Measurements from ENCODE around the gene AP5Z1. TPM values are rescaled to one million over a fixed set of nuclear protein-coding genes. Genes with fewer than 3 reads are reported as not detected.

Gene AP5Z1
- total RNA-seq, 1 experiment from 2014 or later, result 38.3 TPM

DNA sequence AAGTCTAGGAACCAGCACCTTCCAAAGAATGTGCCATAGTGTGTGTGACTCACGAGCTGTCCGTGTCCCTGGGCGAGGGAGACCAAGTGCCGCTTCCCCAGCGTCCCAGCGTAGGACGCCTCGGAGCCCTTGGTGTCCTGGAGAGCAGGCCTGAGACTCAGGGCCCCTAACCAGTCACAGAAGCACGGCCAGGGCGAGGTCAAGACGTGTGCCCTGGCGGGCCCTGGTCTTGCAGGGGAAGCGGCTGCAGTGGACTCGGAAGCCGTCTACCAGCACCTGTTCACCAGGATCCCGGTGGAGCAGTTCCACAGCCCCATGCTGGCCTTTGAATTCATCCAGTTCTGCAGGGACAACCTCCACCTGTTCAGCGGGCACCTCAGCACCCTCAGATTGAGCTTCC, 10.6 kb downstream of the AP5Z1 start:
- Mint-ChIP-seq H3K36me3 (ENCODE audit: insufficient read depth in 1 of 3, low read depth in 3 of 3) (peaks cover 7 to 27% (median 9%) of the 10 kb centered on the region in 3 experiments; a peak in 6 of 7 replicates), H3K9me3 (no peaks in the 10 kb centered on the region)

More for the DNA sequence above, 10.6 kb downstream of the AP5Z1 start:
- WGBS (ENCODE audit: extremely low coverage, insufficient read length, low lambda C conversion rate), result no CpG with 5 or more reads among the region's 17 CpGs
- H3T11ph ChIP-seq (ENCODE audit: low read length), result no peak overlapping the region
- no peak overlapping the region for H3K4ac ChIP-seq (ENCODE audit: low read depth, low read length)
- H3K23ac ChIP-seq (ENCODE audit: insufficient read length, low read depth, low read length), result no peak overlapping the region
- no peak overlapping the region for H2BK5ac ChIP-seq (ENCODE audit: insufficient read length, low read length)
- H4K8ac ChIP-seq (replicated peaks; ENCODE audit: insufficient read length, low read depth, low read length), result no peak overlapping the region
- no peaks in the 10 kb centered on the region for H3K27me3 ChIP-seq (ENCODE audit: insufficient read depth, low read length)
- no peak overlapping the region for H2BK20ac ChIP-seq (ENCODE audit: low read depth, low read length, poor library complexity, severe bottlenecking)
- H3K27ac ChIP-seq (ENCODE audit: insufficient read length, low read depth, low read length), result no peak overlapping the region
- no peak overlapping the region for H2BK12ac ChIP-seq (ENCODE audit: insufficient read length, low read depth, low read length)
- DNase-seq, result no peak
- H2AK5ac ChIP-seq (ENCODE audit: insufficient read length, low read length), result no peak overlapping the region
- no peaks in the 10 kb centered on the region for H3K79me1 ChIP-seq (ENCODE audit: insufficient read depth, low read depth, low read length, poor library complexity, severe bottlenecking)
- no peak overlapping the region for H3K56ac ChIP-seq (ENCODE audit: insufficient read length, low read depth, low read length)
- H2BK15ac ChIP-seq (ENCODE audit: low read depth, low read length), result no peak overlapping the region
- no peak overlapping the region for H4K91ac ChIP-seq (ENCODE audit: insufficient read length, low read depth, low read length)
- H2AFZ ChIP-seq (ENCODE audit: low read length), result no peak overlapping the region
- H2BK120ac ChIP-seq (ENCODE audit: low read depth, low read length, poor library complexity, severe bottlenecking), result no peak overlapping the region
- H3K14ac ChIP-seq (ENCODE audit: insufficient read depth, low read length), result no peak overlapping the region
- H4K5ac ChIP-seq (ENCODE audit: insufficient read length, low read depth, low read length), result no peak overlapping the region
- no peak overlapping the region for H3K27ac Mint-ChIP-seq
- H3K18ac ChIP-seq (ENCODE audit: insufficient read length, low read depth, low read length), result no peak overlapping the region
- TF ChIP-seq CTCF (conservative IDR thresholded peaks at IDR 0.05), result no peak
- H3K9me3 ChIP-seq (ENCODE audit: control insufficient read depth, low read depth, low read length), result no peaks in the 10 kb centered on the region
- no peaks in the 10 kb centered on the region for H4K20me1 ChIP-seq (ENCODE audit: control insufficient read depth, insufficient read depth, insufficient read length)
- no peak overlapping the region for H3K4me2 ChIP-seq (ENCODE audit: insufficient read depth, insufficient read length, low read length)
- H3K4me1 Mint-ChIP-seq, result no peaks in the 10 kb centered on the region
- H3K4me1 ChIP-seq (ENCODE audit: insufficient read depth, low read length), result no peaks in the 10 kb centered on the region
- no peak overlapping the region for H3K9ac ChIP-seq (ENCODE audit: extremely low read depth, insufficient read length, low read length)
- no peaks in the 10 kb centered on the region for H3K79me2 ChIP-seq (ENCODE audit: insufficient read depth, low read length)
- H3K4me3 Mint-ChIP-seq, result no peak overlapping the region
- H3K23me2 ChIP-seq (ENCODE audit: insufficient read length, low read depth, low read length, poor library complexity, severe bottlenecking), result no peaks in the 10 kb centered on the region
- no peaks in the 10 kb centered on the region for H3K27me3 Mint-ChIP-seq (ENCODE audit: low read depth)

All from H9 (cell line).